NOMO-1 treated with dmso at 0.1 percent for 144 hours (cell line): ENCODE measurements around the gene TSPAN7.

Source experiments
- DNase-seq: peaks from one replicate; lab custom pipeline; 2025; ENCODE audit not compliant: unreplicated experiment; lab: John Stamatoyannopoulos, UW

TSPAN7 gene

GRCh38 chrX:38561126-38561868 is at the start of gene TSPAN7:
TSS of gene TSPAN7 (plus strand) at chrX:38561542. CDS start at chrX:38561547, 5 bp downstream.
- peak; percentile 13 for DNase-seq

GRCh38 chrX:38513112-38513742 is 48.1 kb upstream of the TSPAN7 start:
- no peak for DNase-seq

- DNase-seq = no peak
Observed at GRCh38 chrX:38514016-38514854, 47.1 kb upstream of the TSPAN7 start.

GRCh38 chrX:38515291-38515690 is 46.1 kb upstream of the TSPAN7 start:
- DNase-seq = no peak

GRCh38 chrX:38516196-38516774 is 45.1 kb upstream of the TSPAN7 start:
- DNase-seq = no peak

- no peak for DNase-seq
Observed at GRCh38 chrX:38519651-38520050, 41.7 kb upstream of the TSPAN7 start.

GRCh38 chrX:38538134-38538533 is 23.2 kb upstream of the TSPAN7 start:
- no peak for DNase-seq

GRCh38 chrX:38539748-38540147 is 21.6 kb upstream of the TSPAN7 start:
- no peak for DNase-seq

- no peak for DNase-seq
Observed at GRCh38 chrX:38548508-38548907, 12.8 kb upstream of the TSPAN7 start.

GRCh38 chrX:38552721-38553120 is 8.6 kb upstream of the TSPAN7 start:
- no peak for DNase-seq

GRCh38 chrX:38558686-38559085 is 2.7 kb upstream of the TSPAN7 start:
- no peak for DNase-seq

- DNase-seq = no peak
Observed at GRCh38 chrX:38560776-38561125, 591 bp upstream of the TSPAN7 start.

- no peak for DNase-seq
Observed at GRCh38 chrX:38561951-38562719, 793 bp downstream of the TSPAN7 start.

- no peak for DNase-seq
Observed at GRCh38 chrX:38563030-38563429, 1.7 kb downstream of the TSPAN7 start.

GRCh38 chrX:38570396-38570795 is 9.1 kb downstream of the TSPAN7 start:
- DNase-seq = no peak

GRCh38 chrX:38571058-38571457 is 9.7 kb downstream of the TSPAN7 start:
- DNase-seq = no peak

GRCh38 chrX:38574858-38575257 is 13.5 kb downstream of the TSPAN7 start:
- DNase-seq = no peak

GRCh38 chrX:38575888-38576287 is 14.5 kb downstream of the TSPAN7 start:
- no peak for DNase-seq

- DNase-seq = no peak
Observed at GRCh38 chrX:38577738-38578137, 16.4 kb downstream of the TSPAN7 start.

GRCh38 chrX:38578167-38578566 is 16.8 kb downstream of the TSPAN7 start:
- no peak for DNase-seq

- no peak for DNase-seq
Observed at GRCh38 chrX:38583181-38583580, 21.8 kb downstream of the TSPAN7 start.
